ENCODE measurements around the gene CAMK2A.

Gene CAMK2A
- 0 reads per million in 4 donors for total RNA-seq

DNA sequence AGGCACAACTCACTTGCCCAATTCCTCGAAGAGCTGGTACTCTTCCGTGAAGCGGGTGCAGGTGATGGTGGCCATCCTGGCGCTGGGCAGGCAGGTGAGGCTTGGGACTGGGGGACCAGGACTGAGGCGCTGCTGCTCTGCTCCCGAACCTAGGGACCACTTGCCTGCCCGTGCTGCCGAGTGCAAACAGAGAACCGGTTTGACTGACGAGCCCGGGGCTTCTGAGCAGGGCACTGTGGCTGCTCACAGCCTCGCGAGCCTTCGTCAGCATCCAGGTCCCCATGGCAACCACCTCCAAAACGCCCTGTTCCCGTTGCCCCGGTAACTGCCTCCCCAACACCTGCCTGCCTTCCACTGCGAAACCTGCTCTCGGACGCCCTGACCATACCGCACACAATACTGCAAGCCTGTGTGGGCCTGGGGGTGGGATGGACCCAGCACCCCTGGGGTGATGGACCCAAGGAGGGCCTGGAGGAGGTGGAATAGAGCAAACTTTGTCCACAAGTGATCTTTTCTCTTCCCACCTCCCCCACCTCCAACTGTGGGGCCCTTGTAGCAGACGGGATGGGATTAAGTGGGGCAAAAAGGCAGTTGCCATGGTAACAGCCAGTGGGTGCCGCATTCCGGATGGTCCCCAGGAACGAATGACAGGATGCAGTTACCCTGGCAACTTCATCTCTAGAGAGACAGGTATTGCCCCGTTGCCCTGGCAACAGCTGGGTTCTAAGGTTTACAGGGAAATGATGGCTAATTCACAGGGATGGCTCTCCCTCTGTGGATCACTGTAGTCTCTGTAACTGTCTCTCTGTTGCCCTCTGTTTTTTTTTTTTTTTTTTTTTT lies at the start of gene CAMK2A:
Gene CAMK2A, minus strand, starts transcription at position 223 of the 840 bp plus-strand sequence. Its CDS starts 148 bp downstream, at position 75.
- no peak for DNase-seq

DNA sequence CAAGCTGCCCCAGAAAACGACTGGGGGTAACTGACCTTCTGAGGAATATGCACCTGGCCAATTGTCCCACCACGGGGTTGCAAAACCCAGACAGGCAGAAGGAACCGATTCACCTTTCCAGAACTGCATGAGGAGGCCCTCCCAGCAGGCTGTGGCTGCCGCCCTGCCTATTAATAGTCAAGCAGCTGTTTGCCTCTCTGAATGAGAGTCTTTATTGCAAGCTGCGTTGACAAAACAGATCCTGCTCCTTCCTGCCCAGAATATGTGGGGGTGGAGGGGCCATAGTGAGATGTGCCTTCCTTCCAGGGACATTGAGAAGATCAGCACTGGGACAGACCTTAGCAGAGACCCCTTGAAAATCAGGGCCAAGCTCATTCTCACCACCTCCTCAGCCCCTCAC lies 49.6 kb upstream of the CAMK2A start:
- no peak for DNase-seq

DNA sequence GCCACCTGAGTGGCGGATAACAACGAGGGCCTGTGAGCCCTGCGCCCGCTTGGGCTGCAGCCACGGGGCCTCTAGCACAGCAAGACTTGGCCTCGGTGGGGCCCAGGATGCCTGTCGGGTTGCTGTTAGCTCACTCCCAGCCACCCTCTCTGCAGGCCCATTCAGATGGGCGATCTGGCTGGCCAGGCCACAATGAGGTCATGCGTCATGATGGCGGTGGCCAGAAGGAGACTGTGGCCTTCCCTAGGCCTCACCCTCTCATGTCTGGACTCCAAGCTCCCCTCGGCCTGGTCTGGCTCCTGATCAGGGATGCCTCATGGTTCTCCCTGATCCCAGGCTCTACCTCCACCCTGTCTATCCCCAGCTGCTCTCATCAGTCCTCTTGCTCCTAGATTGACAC lies 49.0 kb upstream of the CAMK2A start:
- no peak for DNase-seq

DNA sequence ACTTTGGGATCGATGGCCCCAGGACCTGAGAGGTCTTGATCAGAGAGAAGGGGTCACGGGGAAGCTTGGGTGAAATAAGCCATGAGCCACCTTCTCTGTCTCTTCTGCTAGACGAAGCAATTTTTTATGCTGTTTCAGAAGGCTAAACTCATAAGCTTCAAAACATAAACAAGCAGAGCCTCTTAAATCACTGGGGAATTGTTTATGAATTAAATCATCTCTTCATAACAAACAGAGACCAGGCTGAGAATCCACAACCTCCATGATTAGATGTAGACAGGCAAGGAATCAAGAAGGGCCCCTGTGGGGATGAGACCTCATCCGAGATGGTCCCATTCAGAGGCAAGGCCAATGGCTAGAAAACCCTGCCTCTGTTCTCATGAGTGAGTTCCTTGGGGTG lies 46.2 kb upstream of the CAMK2A start:
- no peak for DNase-seq

GRCh38 chr5:150333400-150333799 lies 43.8 kb upstream of the CAMK2A start:
- no peak for DNase-seq

DNA sequence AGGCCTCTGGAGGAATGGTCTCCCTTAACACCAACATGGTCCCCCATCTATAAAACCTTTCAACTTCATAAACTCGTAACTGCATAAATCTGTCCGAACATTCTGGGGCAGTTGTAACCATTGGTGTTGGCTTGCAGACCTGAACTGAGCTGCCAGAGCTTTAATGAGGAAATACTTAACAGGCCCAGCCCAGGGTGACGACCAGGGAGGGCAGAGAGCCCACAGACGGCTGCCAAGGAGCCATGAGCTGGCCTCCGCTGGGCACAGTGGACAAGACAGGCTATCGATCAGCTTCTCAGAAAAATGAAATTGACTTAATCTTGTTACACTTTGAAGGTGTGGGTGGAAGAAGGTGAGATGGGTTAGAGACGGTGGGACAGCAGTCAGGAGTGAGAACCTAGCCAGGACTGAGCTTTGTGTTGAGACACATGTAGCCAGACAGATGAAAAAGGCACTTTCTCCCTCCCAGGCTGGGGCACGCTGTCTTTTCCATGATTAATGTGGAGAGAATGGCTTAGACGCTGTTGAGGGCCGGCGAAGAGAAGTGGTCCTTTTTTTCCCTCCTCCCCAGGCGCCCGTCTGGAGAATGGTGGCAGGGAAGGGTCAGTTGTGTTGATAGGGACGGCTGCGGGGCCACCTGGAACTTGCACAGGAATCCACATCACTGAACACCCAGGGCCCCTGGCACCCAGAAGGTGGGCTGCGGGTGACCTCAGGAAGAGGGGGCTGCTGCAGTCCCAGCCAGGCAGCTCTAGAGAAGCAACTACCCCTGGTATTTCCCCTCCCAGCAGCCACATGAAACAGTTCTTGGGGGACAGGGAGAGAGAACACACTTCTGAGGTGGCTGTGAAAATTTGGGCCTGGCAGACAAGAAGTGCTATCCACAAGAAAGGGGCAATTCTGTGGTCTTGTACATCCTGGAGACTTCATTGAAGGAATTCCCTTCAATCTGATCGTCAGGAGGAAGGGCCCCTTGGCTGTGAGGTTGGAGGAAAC lies 40.6 kb upstream of the CAMK2A start:
- no peak for DNase-seq

DNA sequence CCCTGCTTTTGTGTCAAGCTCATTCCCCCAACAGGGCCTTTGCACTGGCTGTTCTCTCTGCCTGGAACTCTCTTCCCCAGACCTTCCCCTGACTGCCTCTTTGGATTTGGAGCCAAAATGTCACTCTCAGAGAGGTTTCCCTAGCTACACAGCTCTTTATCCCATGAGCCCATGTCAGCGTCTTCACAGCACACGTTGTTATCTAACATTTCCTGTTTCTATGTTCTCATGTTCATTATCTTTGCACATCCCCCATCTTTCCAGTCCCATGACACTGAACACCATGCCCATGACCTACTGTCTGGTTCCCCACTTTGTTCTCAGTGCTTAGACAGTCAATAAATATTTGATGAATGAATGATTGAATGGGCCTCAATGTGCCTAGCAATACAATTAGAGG lies 39.5 kb upstream of the CAMK2A start:
- DNase-seq, result no peak

GRCh38 chr5:150328515-150328914 lies 38.9 kb upstream of the CAMK2A start:
- DNase-seq, result no peak

DNA sequence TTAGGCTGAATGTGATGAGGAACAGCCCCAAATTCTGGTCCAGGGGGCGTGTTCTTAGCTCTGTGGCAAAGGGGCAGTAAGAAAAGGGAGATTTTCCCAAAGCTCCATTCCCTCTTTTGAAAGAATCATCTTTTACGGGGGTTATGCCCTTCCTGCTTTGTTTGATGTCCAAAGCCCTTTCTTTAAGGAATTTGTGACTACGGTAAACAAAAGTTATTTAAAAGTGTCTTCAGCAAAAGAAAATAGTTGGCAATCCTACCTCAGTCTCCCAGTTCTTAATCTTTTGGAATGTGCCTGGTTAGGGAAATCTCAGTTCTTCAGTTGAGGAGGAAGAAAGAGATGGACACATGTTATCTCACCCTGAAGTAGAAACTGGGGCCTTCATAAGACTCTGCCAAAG lies 37.6 kb upstream of the CAMK2A start:
- no peak for DNase-seq

- no peak for DNase-seq
Measured at GRCh38 chr5:150326707-150327106, 37.1 kb upstream of the CAMK2A start.

GRCh38 chr5:150325426-150325825 lies 35.9 kb upstream of the CAMK2A start:
- no peak for DNase-seq

GRCh38 chr5:150323819-150324218 lies 34.2 kb upstream of the CAMK2A start:
- no peak for DNase-seq

DNA sequence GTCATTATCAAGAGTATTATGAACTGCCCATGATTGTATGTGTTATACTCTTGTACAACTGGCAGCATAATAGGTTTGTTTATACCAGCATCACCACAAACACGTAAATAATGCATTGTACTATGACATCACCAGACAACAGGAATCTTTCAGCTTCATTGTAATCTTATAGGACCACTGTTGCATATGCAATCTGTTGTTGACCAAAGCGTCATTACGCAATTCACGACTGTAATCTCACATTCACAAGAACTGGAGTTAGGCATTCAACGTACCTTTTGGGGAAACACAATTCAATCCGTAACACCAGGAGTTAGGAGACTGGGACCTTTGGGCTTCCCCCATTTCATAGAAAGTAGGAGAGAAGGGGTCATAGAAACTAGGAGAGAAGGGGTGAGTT lies 33.5 kb upstream of the CAMK2A start:
- no peak for DNase-seq

DNA sequence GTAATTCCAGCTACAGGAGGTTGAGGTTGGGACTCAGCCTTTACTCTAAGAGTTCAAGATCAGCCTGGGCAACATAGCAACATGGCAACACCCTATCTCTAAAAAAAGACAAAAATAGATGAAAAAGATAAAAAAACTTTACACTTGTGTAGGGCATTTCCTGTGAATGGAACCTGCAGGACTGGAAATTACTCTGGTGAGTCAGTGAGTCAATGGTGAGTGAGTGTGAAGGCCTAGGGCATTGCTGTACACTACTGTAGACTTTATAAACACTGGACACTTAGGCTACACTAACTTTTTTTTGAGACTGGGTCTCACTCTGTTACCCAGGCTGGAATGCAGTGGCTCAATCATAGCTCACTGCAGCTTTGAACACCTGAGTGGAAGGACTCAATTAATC lies 32.6 kb upstream of the CAMK2A start:
- DNase-seq, result no peak

GRCh38 chr5:150321784-150322183 lies 32.2 kb upstream of the CAMK2A start:
- DNase-seq, result no peak

- DNase-seq, result no peak
Measured at GRCh38 chr5:150321211-150321610, 31.6 kb upstream of the CAMK2A start.

- no peak for DNase-seq
Measured at GRCh38 chr5:150320044-150320613, 30.6 kb upstream of the CAMK2A start.

DNA sequence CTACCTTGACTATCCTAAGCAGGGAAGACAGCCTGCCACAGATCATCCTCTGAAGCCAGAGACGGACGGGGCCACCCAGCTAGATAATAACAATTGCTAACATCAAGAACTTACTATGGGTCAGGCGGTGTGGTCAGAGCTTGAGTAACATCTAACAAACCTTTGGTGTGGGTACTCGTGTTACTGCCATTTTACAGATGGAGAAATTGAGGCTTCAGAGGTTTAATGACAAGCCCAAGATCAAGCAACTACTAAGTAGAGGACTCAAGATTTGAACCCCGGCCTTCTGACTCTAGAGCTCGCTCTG lies 29.9 kb upstream of the CAMK2A start:
- DNase-seq, result no peak

- DNase-seq, result no peak
Measured at GRCh38 chr5:150318613-150319483, 29.3 kb upstream of the CAMK2A start.

GRCh38 chr5:150317048-150318003 lies 27.8 kb upstream of the CAMK2A start:
- no peak for DNase-seq

GRCh38 chr5:150316320-150316719 lies 26.7 kb upstream of the CAMK2A start:
- no peak for DNase-seq
